GM23248 (cell line): ENCODE measurements around the gene GFOD1.

Source experiments
- EZH2 ChIP-seq: fragments of 200-600 bp; sonication (generic); IDR thresholded peaks from 2 replicates; pipeline ENCODE4 v1.6.1; 2018; ENCODE audit warnings: antibody characterized with exemption, mild to moderate bottlenecking; ENCODE audit not compliant: insufficient read depth, poor library complexity, severe bottlenecking
- EZH2phosphoT487 ChIP-seq: fragments of 200-600 bp; sonication (generic); IDR thresholded peaks from 2 replicates; pipeline ENCODE4 v1.6.1; 2018; ENCODE audit warnings: antibody characterized with exemption, moderate library complexity, mild to moderate bottlenecking, low read depth; ENCODE audit not compliant: insufficient read depth

GRCh38 chr6:13513626-13514502, 26.5 kb upstream of the GFOD1 start:
- TF ChIP-seq EZH2 (no peak), EZH2phosphoT487 (no peak)
